NCI-H1694 (cell line): ENCODE results near the gene RFX2.
"Not testable (repeated sequence)": the region's sequence is repeated elsewhere in the genome, so short reads cannot be mapped to it uniquely, and the experiment has no call there.

ENCODE experiments used
- DNase-seq: peaks from one replicate; lab custom pipeline; 2025; lab: John Stamatoyannopoulos, UW

The RFX2 gene

DNA sequence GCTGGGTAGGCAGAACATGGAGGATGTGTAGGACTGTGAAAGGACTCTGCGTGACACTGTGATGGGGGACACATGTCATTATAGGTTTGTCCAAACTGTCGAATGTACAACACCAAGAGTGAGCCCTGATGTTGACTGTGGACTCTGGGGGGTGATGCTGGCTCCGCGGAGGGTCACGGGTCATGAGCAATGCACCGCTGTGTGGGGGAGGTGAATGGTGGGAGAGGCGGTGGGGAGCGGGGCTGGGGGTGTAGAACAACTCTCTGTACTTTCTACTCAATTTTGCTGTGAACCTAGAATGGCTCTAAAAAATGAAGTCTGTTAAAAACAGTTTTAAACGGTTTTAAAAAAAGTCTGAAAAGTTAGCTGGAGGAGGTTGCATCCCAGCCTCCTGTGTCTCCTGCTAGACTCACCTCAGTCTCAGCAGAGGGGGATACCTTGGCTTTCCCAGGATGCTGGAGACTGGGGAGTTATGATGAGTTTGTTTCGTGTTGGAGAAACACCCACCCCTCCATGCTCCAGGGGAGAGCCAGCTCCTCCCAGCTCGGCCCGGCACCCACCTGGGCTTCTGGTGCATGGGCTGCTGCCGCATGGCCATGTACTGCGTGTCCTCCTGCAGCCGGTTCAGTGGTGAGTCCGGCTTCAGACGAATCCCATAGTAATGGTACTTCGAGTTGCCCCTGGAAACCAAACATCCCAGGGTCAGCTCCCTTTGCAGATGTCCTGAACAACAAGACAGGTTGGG is 97.7 kb downstream of the RFX2 start:
- no peak for DNase-seq

DNA sequence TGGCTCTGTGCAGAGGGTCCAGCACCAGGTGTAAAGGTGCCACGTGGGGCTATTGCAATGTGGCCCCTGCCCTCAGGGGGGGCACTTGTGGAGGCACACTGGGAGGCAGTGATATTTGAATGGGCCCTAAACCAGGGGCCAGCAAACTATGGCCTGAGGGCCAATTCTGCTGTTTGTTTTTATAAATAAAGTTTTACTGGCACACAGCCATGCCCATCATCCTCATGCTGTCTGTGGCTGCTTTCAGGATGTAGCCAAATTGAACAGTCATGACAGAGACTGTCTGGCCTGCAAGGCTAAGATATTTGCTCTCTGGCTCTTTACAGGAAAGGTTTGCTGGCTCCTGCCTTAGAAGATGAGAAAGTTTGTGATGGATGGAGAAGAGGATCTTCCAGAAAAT is 98.5 kb downstream of the RFX2 start:
- DNase-seq: no peak

DNA sequence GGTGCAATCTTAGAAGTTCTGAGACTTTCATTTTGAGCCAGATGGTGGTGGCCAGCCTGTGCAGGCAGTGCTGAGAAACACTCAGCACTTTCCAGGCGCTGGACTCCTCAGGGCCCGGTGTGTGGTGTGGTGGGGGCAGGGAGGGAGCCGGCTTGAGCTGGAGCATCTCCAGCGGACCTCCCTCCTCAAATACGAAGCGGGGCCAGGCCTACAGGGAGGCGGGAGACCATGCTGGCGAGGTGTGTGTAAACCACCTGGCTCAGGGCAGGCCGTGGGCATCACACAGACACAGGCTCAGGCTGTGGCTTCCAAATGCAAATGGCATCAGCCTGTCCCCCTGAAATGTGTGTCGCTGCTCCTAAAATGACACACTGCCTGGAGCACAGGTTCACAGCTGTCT is 99.1 kb downstream of the RFX2 start:
- no peak for DNase-seq

DNA sequence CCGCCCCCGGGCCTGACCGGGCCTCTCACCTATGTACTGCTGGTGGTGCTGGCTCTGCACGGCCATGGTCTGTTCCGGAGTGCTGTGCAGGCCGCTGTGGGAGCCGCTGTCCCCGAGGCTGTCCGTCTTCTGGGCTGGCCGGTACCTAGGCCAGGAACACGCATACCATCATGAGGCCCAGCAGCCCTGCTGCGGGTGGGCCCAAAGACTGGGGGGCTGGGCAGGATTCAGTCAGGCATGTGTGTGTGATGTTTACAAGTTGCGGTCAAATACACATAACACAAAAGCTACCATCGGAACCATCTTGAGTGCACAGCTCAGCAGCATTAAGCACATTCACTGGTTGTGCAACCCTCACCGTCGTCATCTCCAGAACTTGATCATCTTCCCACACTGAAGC is 100.2 kb downstream of the RFX2 start:
- no peak for DNase-seq

DNA sequence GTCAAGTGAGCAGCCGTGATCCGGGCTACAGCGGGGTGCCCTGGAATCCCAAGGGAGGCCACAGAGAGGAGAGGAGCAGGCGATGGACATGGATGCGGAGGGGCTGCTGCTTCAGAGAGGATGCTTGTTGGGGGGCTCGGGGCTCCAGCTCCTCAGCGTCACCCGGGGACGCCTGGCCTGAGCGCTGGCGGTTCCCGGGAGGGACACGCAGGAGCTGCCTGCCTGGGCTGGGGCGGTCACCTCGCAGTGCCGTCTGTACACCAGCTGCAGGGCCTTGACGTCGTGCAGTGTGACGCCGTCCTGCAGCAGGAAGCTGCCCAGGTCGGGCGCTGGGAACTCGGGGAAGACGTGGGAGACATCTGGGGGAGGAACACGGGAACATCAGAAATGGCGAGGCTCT is 102.4 kb downstream of the RFX2 start:
- DNase-seq: no peak

DNA sequence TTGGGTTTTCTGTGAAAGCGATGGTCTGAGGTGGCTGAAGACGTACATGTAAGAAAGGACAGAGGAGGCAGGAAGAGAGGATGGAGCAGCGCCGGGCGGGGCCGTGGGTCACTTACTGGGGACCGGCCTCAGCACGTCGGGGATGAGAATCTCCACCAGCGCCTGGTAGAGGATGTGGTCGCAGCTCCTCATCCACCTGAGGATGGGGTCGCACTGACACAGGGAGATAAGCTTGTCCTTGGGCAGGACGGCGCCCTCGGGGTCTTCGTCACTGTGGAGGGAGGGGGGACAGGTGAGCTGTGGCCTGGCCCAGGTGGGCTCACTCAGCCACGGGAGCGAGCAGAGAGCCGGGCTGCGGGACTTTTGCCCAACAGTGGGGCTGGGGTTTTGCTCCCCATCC is 103.4 kb downstream of the RFX2 start:
- no peak for DNase-seq

DNA sequence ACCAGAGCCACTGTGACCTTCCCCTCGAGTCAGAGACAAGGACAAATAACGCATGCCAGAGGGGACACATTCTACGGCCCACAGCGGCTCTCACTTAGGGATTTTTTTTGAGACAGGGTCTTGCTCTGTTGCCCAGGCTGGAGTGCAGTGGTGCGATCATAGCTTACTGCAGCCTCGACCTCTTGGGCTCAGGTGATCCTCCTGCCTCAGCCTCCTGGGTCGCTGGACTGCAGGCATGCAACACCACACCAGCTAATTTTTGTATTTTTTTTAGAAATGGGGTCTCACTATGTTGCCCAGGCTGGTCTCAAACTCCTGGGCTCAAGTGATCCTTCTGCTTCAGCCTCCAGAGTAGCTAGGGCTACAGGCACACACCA is 104.2 kb downstream of the RFX2 start:
- not testable (repeated sequence) for DNase-seq

DNA sequence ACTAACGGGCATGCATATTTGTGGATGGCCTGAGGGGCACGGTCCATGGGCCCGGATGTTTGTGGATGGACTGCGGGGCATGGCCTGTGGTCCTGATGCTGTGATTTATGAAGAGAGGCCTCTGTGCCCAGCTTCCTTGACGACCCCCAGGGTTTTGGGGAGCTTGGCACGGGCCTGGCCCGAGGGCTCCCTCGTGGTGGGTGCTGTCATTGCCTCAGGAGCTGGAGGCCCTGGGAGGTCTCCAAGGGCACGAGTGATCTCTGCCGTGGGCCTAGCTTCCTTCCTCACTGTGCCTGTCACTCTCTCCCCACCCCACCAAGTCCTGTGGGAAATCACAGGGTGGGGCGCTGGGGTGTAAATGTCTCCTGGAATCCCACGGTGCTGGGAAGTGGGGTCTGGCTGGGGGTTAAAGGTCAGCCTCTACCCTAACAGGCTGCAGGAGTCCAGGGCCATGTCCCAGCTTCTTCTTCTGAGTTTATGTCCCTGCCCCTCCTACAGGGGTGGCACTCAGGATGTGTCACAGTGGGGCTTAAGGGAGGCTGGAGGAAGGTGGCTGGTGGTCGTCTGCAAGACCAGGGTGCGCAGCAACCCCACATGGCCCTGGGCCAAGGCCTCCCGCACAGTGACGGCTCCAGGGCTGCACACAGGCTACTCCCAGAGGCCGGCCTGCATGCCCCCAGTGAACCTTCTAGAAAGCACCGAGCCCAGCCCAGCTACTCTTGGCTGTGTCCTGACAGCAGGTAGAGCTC is 104.8 kb downstream of the RFX2 start:
- DNase-seq: no peak

DNA sequence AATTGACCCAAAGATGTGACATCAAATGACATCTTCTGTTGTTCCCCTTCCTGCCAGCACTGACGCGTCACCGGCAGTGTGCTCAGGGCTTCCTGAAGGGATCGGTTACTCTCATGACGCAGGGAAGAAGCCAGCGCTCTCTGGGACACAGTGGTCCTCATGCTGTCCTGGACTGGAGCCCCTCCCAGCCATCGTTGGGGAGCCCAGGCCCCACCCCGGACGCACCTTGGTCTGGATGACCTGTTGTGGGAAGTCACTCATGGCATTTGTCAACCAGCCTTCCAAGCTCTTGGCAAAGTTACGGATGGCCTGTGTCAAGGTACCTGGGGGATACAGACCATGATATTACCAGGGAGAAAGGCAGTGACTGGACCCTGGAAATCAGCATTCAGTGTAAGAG is 106.3 kb downstream of the RFX2 start:
- no peak for DNase-seq

DNA sequence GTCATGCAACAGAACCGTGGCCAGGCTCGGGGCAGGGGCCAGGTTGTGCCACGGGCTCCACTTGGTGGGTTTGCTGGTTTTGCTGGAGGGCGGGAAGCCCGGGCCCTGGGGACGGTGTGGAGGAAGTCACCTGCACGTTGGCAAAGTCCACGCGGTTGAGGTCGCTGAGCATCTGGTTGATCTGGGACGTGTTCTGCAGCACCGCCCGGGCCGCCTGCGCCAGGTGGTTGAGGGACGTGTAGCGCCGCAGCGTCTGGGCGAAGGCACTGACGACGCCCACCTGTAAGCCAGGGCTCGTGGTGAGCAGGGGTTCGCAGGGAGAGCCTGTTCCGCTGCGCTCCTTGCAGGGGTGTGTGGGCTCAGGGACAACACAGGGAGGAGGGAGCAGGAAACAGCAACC is 107.7 kb downstream of the RFX2 start:
- DNase-seq: no peak

DNA sequence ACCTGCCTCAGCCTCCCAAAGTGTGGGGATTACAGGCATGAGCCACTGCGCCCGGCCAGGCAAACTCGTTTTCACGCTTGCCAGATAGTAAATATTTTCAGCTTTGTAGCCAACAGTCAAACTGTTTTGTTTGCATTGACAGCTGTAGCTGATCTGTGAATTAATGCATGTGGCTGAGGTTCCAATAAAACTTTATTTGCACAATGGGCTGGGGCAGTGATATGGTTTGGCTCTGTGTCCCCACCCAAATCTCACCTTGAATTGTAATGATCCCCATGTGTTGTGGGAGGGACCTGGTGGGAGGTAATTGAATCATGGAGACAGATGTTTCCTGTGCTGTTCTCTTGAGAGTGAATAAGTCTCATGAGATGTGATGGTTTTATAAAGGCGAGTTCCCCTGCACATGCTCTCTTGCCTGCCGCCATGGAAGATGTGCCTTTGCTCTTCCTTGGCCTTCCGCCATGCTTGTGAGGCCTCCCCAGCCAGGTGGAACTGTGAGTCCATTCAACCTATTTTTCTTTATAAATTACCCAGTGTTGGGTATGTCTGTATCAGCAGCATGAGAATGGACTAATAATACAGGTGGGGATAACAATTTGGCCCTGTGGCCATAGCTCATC is 110.0 kb downstream of the RFX2 start:
- no peak for DNase-seq

DNA sequence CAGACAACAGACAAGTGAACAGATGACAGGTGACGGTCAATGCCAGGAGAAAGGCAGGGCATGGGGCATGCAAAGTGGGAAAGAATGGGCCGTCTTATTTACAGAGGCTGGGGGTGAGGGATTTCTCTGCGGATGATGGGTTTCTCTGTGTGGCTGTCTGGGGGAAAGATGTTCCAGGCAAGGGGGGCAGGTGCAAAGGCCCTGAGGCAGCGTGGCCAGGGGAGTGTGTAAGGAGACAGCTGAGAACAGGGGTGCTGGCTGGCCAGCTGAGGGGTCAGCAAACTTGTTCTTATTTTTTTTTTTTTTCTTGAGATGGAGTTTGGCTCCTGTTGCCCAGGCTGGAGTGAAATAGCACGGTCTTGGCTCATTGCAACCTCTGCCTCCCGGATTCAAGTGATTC is 110.6 kb downstream of the RFX2 start:
- no peak for DNase-seq

DNA sequence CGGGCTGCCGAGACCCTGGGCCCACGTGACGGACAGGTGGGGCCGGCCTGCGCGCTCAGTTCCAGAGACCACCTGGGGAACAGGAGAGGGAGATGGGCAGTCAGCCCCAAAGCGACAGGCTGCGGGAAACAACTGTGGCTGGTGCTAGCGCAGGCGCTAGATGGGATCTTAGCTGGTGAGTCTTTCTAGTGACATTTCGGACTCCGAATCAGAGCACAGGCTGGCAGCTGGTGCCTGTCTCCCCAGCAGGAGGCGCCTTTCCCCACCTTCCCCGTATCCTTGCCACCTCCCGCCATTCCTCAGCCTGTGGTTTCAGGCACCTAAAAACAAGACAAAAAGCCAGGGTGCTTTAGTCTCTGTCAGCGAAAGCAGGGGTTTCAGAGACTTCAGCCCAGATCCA is 112.9 kb downstream of the RFX2 start:
- no peak for DNase-seq

DNA sequence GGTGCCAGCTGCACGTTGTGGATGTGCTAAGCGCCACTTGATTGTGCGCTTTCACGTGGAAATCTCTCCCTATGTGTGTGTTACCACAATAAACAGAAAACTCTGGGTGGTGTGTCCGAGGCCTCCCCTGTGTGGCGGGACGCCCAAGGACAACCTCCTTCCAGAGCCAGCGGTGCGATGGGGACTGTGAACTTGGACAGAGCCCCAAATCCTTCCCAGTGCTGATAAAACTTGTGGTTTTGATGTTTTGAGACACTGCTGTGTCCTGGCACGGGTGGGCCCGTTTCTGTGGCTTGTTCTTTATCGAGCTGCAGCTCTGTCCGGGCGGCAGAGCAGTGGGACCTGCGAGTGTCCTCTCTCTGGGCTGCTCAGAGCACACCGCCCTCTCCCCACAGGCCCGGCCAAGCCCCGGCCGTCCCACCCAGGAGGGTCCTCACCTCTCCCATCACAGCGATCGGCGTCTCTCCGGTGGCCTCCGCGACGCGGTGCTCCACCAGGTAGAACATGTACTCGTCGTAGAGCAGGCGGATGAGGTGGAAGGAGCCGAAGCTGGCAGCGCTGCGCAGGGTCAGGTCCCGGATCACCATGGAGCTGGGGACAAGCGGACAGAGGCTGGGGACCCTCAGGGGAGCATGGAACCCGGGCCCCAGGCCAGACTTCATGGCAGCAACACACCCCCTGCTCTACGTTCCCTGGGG is 113.5 kb downstream of the RFX2 start:
- DNase-seq: no peak

DNA sequence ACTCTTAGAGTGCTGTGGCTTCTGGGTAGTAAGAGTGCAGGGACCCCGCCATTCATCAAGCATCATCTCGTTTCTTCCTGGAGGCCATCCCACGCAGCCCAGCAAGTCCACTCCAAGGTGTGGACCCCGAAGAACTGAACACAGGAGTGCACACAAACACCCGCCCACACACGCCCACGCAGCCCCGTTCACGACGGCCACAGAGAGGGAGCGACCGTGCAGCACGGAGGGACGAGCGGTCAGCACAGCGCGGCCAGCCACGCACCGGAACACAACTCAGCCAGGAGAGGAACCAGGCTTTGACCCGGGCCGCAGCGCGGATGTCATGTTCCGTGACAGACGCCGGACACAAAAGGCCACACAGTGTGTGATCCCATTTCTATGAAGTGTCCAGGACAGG is 114.2 kb downstream of the RFX2 start:
- no peak for DNase-seq

DNA sequence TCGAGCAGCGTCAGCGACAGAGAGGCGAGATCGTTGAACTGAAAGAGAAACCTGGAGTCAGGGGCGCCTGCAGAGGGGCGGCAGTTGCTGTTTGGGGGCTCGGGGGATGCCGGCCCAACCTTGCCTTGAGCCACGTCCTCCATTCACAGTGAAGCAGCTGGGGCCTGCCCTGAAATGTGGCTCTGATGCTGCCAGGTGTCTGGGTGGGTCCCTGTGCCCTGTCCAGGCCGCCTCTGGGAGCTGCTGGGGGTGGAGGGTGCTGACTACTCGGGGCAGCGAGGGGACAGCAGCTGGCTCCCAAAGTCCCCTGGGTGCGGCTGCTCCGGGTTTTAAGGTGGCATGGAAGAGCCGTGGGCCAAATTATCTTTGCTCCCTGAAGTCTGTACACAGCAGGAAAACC is 114.7 kb downstream of the RFX2 start:
- no peak for DNase-seq

DNA sequence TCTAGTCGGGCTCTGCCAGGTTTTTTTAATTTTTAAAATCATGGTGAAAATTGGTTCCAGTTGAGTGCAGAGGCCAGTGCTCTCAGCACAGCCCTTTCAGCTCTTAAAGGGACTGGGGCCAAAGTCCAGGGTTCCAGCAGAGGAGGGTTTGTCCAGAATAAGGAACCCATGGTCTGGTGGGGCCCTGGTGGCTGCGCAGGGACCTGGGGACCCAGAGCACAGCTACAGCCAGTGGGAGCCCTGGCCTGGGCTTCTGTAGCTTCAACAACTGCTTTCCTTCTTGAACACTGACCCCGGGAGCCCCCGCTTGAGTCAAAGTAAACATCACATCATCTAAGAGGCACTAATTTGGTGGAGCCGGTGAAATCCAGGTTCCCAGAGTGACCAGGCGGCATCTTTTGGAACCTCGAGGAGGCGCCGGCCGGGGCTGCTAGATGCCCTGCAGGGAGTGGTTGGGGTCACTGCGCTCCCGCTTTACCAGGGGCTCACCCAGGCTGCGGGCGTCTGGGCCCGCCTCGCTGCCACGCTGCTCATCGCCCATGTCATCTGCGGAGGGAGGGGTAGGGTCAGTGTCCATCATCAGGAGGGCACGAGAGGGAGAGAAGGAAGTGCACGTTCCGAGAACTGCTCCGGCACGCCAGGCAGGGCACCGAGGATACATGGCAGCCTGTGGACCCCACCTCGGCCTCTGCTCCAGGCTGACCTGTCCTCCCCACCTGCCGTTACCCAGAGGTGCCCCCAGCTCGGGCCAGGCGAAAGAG is 115.7 kb downstream of the RFX2 start:
- DNase-seq: no peak

DNA sequence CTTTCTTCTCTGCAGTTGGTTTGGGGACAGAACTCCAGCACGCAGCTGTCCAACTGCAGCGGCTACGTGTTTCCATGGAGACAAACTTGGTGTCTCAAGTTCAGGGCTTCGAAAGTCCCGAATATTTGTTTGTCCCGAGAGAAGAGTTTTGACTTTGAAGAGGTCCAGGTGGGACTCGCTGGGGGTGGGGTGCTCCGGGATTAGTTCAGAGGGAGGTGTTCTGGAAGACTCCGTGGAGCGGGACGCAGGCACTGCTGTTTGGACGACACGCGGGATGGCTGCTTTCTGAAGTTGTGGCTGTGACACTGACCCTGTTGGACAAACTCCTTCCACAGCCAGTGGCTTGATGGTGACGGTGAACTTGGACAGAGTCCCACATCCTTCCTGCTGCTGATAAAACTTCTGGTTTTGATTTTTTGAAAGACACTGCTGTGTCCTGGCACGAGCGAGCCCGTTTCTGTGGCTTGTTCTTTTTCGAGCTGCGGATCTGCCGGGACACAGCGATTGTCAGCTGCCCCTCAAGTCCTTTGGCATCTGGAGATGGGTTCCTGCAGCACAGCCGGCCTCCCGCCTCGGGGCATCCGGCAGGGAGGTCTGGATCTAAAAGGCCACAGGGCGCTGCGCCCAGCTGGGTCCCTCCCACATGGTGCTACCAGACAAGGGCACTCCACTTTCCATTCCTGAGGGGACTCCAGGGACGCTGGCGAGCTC is 116.5 kb downstream of the RFX2 start:
- DNase-seq: no peak

DNA sequence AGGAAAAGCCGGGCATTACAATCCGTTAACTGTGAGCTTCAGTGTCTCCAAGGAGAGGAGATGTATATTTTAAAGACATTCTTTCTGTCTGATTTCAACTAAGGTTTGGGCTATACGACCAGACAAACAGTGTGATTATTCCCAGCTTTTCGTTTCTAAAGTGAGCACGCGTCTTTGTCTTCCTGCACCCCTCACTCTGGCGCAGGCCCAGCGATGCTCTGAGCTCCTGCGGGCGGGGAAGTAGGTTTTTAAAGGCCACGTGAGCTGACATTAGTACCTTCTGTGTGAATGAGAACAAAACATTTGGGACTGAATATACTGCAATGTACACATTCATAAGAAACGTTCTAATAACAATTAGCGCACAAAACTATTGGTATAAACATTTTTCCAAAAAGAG is 117.1 kb downstream of the RFX2 start:
- DNase-seq: no peak

DNA sequence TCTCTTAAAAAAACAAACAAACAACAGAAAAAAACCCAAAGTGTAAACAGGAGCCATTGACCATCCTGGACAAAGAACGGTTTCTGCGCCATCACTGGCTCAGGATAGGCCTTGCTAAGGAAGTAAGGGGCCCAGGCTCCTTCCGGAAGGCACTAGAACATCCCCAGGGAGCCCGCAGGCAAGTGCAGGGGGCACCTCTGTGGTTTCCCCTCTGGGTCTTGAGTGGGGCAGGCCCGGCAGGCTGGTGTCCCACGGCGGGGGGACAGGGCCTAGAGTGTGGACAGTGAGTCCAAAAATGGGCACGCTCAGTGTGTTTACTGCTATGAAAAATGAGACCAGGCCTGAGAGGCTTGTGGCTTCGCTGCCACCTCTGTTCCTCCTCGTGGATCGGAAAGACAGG is 117.5 kb downstream of the RFX2 start:
- DNase-seq: no peak

DNA sequence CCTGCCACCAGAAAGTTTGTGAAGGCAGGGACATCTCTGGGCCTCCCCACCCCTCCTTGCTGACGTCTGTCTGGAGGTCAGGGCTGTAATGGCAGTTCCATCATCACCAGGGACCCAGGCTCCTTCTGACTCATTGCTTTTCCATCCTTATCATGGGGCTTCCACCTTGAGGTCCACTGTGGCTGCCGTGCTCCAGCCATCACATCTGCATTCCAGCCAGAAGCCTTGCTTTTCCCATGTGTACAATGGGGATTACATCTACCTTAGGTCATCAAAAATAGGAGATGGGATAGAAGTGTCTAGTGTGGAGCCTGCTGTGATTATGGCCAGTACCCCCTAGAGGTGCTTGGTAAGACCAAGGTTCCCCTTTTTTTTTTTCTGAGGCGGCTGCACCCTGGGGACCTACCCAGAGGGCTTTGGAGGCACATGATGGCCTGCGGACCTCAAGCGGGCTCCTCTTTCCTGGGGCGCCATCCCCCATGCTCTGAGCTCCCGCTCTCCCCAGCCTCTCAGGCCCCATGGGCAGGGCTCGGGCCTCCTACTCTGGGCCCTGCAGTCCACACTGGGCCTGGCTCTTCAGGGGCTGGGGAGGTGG is 119.0 kb downstream of the RFX2 start:
- no peak for DNase-seq
